HEK293T (cell line): ENCODE data around the gene FXYD3.
A peak's percentile ranks its signal among the peaks of the same experiment; 100 is the strongest.

Experiments used
- CTCF ChIA-PET: fragments of 350-600 bp; formaldehyde crosslinking; extraction: SDS; loops from one replicate; lab custom pipeline; 2021; ENCODE audit warnings: antibody characterized with exemption, inconsistent platforms; lab: Yijun Ruan, JAX
- POLR2A ChIA-PET: fragments of 350-600 bp; formaldehyde crosslinking; extraction: SDS; loops from one replicate; lab custom pipeline; 2020; ENCODE audit warnings: antibody characterized with exemption, inconsistent platforms; lab: Yijun Ruan, JAX
- DNase-seq: peaks from one replicate; pipeline ENCODE4 v3.0.0; 2012; ENCODE audit warnings: mixed read lengths; ENCODE audit errors: extremely low spot score
- ARNT ChIP-seq: fragments of 450-650 bp; IDR thresholded peaks from 2 replicates; pipeline ENCODE4 v1.6.1; 2017; ENCODE audit warnings: mild to moderate bottlenecking
- BHLHE40 ChIP-seq: fragments of 450-650 bp; IDR thresholded peaks from 2 replicates; pipeline ENCODE4 v1.6.1; 2016; ENCODE audit warnings: mild to moderate bottlenecking, moderate library complexity, borderline replicate concordance
- CTBP1 ChIP-seq: fragments of 450-650 bp; IDR thresholded peaks from 2 replicates; pipeline ENCODE4 v1.6.1; 2016; ENCODE audit warnings: borderline replicate concordance
- ELF4 ChIP-seq: fragments of 450-650 bp; IDR thresholded peaks from 2 replicates; pipeline ENCODE4 v1.6.1; 2017; ENCODE audit warnings: antibody characterized with exemption
- FOXA1 ChIP-seq: fragments of 450-650 bp; IDR thresholded peaks from 2 replicates; pipeline ENCODE4 v1.6.1; 2016; ENCODE audit warnings: mild to moderate bottlenecking
- FOXK2 ChIP-seq: fragments of 450-650 bp; IDR thresholded peaks from 2 replicates; pipeline ENCODE4 v1.6.1; 2016; ENCODE audit warnings: mild to moderate bottlenecking
- FOXM1 ChIP-seq: fragments of 450-650 bp; IDR thresholded peaks from 2 replicates; pipeline ENCODE4 v1.6.1; 2017; ENCODE audit warnings: mild to moderate bottlenecking, borderline replicate concordance
- HDGF ChIP-seq: fragments of 450-650 bp; IDR thresholded peaks from 2 replicates; pipeline ENCODE4 v1.6.1; 2017; ENCODE audit warnings: antibody characterized with exemption, borderline replicate concordance
- L3MBTL2 ChIP-seq: fragments of 450-650 bp; conservative IDR thresholded peaks from 2 replicates; pipeline ENCODE4 v1.6.1; 2016; ENCODE audit warnings: mild to moderate bottlenecking
- LEF1 ChIP-seq: fragments of 450-650 bp; IDR thresholded peaks from 2 replicates; pipeline ENCODE4 v1.6.1; 2017; ENCODE audit warnings: mild to moderate bottlenecking, borderline replicate concordance
- NFRKB ChIP-seq: fragments of 450-650 bp; IDR thresholded peaks from 2 replicates; pipeline ENCODE4 v1.6.1; 2016; ENCODE audit warnings: mild to moderate bottlenecking, moderate library complexity
- PKNOX1 ChIP-seq: fragments of 450-650 bp; IDR thresholded peaks from 2 replicates; pipeline ENCODE4 v1.6.1; 2016
- SP1 ChIP-seq: fragments of 450-650 bp; IDR thresholded peaks from 2 replicates; pipeline ENCODE4 v1.6.1; 2017
- SUZ12 ChIP-seq: fragments of 450-650 bp; IDR thresholded peaks from 2 replicates; pipeline ENCODE4 v1.6.1; 2016; ENCODE audit warnings: mild to moderate bottlenecking
- TARDBP ChIP-seq: fragments of 450-650 bp; IDR thresholded peaks from 2 replicates; pipeline ENCODE4 v1.6.1; 2016
- ZNF384 ChIP-seq: fragments of 450-650 bp; IDR thresholded peaks from 2 replicates; pipeline ENCODE4 v1.6.1; 2016

FXYD3 gene

GRCh38 chr19:35123573-35123972 is 8.0 kb downstream of the FXYD3 start:
- no peak for DNase-seq
- POLR2A ChIA-PET, result interaction anchor here (1.3 kb wide), 1 partner anchor 9 kb away, joined by 3 read pairs; no protein-coding TSS in a partner anchor
- CTCF ChIA-PET, result interaction anchor here (1.2 kb wide), 1 partner anchor 13 kb away, joined by 3 read pairs; no protein-coding TSS in a partner anchor
- TF ChIP-seq HDGF, result no peak
- no peak for TF ChIP-seq L3MBTL2
- TF ChIP-seq ELF4, result no peak
- no peak for TF ChIP-seq ARNT
- no peak for TF ChIP-seq LEF1

- ChIA-PET CTCF (interaction anchor here (0.8 to 1.2 kb wide), 4 partner anchors 9 to 80 kb away, joined by 3 to 4 read pairs (median 3); no protein-coding TSS in a partner anchor), POLR2A (interaction anchor here (0.7 to 1.5 kb wide), 10 partner anchors 8 to 78 kb away, joined by 3 to 8 read pairs (median 4); no protein-coding TSS in a partner anchor)
- DNase-seq, result peak; percentile 96
- TF ChIP-seq SP1 (no peak), L3MBTL2 (peak; percentile 93)
These were observed 8.8 kb downstream of the FXYD3 start for GRCh38 chr19:35124098-35125060.

GRCh38 chr19:35125270-35125717 is 9.7 kb downstream of the FXYD3 start:
- TF ChIP-seq BHLHE40 (no peak), FOXA1 (no peak), ELF4 (no peak), HDGF (no peak), CTBP1 (no peak), L3MBTL2 (no peak), ZNF384 (no peak), LEF1 (no peak)
- no peak for DNase-seq
- CTCF ChIA-PET, result interaction anchor here (1.2 kb wide), 1 partner anchor 10 kb away, joined by 3 read pairs; no protein-coding TSS in a partner anchor
- POLR2A ChIA-PET, result interaction anchor here (1.0 to 1.5 kb wide), 3 partner anchors 11 to 79 kb away, joined by 4 to 6 read pairs (median 4); no protein-coding TSS in a partner anchor

GRCh38 chr19:35125749-35126623 is 10.4 kb downstream of the FXYD3 start:
- CTCF ChIA-PET, result interaction anchor here (0.6 to 1.3 kb wide), 3 partner anchors 10 to 81 kb away, joined by 3 to 4 read pairs (median 3); no protein-coding TSS in a partner anchor
- TF ChIP-seq BHLHE40, result no peak
- no peak for TF ChIP-seq LEF1
- no peak for TF ChIP-seq FOXA1
- TF ChIP-seq SP1, result no peak
- no peak for TF ChIP-seq NFRKB
- no peak for TF ChIP-seq FOXM1
- TF ChIP-seq PKNOX1, result no peak
- no peak for TF ChIP-seq ELF4
- TF ChIP-seq CTBP1, result no peak
- no peak for TF ChIP-seq TARDBP
- TF ChIP-seq ARNT, result no peak
- TF ChIP-seq L3MBTL2, result no peak
- no peak for TF ChIP-seq SUZ12
- no peak for TF ChIP-seq HDGF
- TF ChIP-seq FOXK2, result no peak
- POLR2A ChIA-PET, result no interaction called here
- no peak for DNase-seq

GRCh38 chr19:35126624-35126959 is 11.0 kb downstream of the FXYD3 start:
- no peak for TF ChIP-seq FOXA1
- POLR2A ChIA-PET, result no interaction called here
- CTCF ChIA-PET, result interaction anchor here (0.6 to 1.3 kb wide), 2 partner anchors 9 to 82 kb away, joined by 3 to 4 read pairs; no protein-coding TSS in a partner anchor
- no peak for DNase-seq

GRCh38 chr19:35127871-35128270 is 12.2 kb downstream of the FXYD3 start:
- CTCF ChIA-PET, result interaction anchor here (0.7 kb wide), 1 partner anchor 13 kb away, joined by 3 read pairs; no protein-coding TSS in a partner anchor
- no peak for TF ChIP-seq SP1
- TF ChIP-seq LEF1, result no peak
- no peak for TF ChIP-seq TARDBP
- TF ChIP-seq L3MBTL2, result no peak
- no peak for TF ChIP-seq ZNF384
- TF ChIP-seq FOXK2, result no peak
- TF ChIP-seq CTBP1, result no peak
- TF ChIP-seq BHLHE40, result no peak
- TF ChIP-seq FOXA1, result no peak
- TF ChIP-seq SUZ12, result no peak
- no peak for TF ChIP-seq ELF4
- TF ChIP-seq PKNOX1, result no peak
- TF ChIP-seq FOXM1, result no peak
- no peak for TF ChIP-seq HDGF
- TF ChIP-seq ARNT, result no peak
- TF ChIP-seq NFRKB, result no peak
- no peak for DNase-seq
- POLR2A ChIA-PET, result interaction anchor here (1.0 kb wide), 1 partner anchor 14 kb away, joined by 4 read pairs; no protein-coding TSS in a partner anchor
